ENCODE measurements around the gene CTDSPL.

Gene CTDSPL

DNA sequence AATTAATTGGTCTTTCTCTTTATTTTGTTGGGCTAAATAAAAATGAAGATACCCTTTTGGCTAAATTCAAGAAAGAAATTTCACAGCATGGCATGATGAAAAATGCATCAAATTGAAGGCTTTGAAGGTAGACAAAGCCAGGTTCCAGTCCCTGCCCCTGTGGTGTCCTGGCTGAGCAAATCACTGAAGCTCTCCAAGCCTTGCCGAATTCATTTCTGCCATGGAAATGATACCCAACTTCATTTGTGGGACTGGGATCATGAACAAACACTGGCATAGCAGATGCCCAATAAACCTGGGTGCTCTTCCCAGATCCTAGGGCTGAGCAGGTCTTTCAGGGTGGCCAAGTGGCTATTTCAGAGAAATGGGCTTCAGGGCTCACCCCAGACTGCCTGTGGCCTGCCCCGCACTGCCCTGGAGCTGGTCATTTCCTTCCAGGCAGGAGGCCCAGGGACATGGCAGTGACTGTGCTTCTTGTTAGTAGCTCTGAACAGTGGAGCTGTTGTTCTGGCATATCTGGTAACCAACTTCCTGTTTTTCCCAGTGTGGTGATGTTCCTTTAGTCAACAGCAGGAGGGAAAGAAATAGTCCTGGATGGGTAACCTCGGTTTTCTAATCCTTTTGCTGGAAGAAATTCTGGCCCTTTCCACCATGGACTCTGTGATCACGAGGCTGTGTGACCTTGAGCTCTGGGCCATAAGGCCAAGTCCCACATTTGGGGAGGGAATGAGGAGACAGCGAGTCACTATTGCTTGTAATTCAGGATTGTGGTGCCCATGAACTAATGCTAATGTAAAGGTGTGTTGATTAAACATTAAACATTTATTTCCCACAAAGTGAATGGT is 47.6 kb downstream of the CTDSPL start:
- no peak for DNase-seq (ENCODE audit: low read depth)
- H3K4me3 ChIP-seq (ENCODE audit: low read depth, low read length) = no peak overlapping the region
- TF ChIP-seq, protein P1, sequence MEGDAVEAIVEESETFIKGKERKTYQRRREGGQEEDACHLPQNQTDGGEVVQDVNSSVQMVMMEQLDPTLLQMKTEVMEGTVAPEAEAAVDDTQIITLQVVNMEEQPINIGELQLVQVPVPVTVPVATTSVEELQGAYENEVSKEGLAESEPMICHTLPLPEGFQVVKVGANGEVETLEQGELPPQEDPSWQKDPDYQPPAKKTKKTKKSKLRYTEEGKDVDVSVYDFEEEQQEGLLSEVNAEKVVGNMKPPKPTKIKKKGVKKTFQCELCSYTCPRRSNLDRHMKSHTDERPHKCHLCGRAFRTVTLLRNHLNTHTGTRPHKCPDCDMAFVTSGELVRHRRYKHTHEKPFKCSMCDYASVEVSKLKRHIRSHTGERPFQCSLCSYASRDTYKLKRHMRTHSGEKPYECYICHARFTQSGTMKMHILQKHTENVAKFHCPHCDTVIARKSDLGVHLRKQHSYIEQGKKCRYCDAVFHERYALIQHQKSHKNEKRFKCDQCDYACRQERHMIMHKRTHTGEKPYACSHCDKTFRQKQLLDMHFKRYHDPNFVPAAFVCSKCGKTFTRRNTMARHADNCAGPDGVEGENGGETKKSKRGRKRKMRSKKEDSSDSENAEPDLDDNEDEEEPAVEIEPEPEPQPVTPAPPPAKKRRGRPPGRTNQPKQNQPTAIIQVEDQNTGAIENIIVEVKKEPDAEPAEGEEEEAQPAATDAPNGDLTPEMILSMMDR (IDR thresholded peaks at IDR 0.05; ENCODE audit: insufficient read depth, low read depth, low read length, missing control alignments) = no peak

DNA sequence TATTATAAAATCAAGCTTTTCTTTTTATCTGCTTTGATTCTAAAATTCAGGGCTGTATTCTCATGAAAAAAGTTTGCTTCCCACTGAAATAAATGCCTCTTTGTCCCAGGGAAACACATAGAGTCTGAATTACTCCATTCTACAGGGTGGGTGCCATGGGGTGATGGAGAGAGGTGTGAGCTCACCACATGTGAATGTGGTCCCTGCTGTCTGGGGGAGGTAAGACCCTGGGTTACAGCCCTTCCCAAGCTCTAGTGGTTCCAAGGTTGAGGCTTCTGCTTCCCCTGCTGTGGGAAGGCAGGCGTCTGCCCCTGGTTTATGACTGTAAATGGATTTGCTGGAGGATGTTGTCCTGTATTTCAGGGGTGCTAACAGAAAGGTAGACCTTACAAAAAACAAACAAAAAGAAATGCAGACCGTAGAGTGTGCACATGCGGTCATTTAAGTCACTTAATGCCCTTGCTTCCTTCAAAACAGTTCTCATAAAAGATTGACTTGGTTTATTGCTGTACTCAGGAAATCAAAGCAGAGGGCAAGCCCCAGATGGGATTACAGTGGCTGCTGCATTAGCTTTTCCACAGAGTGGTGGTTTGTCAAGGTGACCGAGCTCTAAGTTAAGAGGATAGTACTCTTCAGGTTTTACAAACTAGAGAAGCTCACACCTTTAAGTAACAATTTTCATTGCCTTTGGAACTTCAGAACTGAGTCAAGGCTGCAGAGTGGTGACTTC is 49.2 kb downstream of the CTDSPL start:
- H3K4me3 ChIP-seq (ENCODE audit: low read depth, low read length) = no peak overlapping the region
- TF ChIP-seq, protein P1 (IDR thresholded peaks at IDR 0.05; ENCODE audit: insufficient read depth, low read depth, low read length, missing control alignments) = no peak
- DNase-seq (ENCODE audit: low read depth) = no peak

DNA sequence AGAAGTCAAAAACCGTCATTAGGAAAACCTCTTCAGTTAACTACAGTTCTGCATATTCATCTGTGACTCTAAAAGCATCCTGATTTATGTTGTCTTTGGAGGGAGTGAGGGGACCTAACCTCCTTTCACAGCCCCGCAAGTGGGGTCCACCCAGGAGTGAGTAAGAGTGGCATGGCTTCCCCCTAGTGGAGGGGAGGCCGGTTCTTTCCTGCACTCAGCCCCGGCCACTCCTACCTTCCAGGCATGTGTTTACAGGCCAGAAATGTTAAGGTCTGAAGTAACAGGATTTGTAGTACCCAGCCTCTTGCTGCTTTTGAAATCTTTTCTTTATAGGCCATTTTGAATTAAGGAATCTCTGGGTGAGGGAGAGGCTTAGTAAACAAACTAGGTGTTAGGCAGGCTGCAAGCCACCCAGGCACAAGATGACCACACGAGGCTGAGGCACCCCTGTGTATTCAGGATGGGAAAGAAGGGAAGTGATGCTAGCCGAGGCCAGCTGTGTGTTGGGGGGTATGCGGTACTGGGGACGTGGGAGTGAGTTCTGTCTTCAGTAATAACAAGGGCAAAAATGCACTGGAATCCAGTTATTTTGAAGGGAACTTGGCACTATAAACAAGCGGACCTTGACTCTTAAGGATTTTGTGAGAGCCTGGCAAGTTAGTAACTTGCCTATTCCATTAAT is 50.5 kb downstream of the CTDSPL start:
- H3K4me3 ChIP-seq (ENCODE audit: low read depth, low read length) = no peak overlapping the region
- no peak for DNase-seq (ENCODE audit: low read depth)
- TF ChIP-seq, protein P1 (IDR thresholded peaks at IDR 0.05; ENCODE audit: insufficient read depth, low read depth, low read length, missing control alignments) = no peak

DNA sequence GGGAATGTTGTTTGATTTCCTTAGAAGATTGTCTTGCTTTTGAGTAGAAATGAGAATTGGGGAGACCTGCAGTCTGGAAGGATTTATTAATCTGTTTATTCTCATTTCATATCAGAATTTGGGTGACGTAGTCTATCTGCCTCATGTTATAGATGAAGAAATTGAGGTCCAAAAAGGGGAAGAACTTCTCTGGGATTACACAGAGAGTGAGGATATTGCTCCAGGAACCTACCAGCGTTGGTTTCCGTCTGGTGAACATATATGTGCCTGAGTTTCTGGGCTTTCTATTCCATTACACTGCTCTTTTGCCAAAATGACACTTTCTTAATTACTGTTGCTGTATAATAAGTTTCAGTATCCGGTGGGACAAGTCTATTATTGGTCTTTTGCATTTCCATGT is 51.8 kb downstream of the CTDSPL start:
- DNase-seq (ENCODE audit: low read depth) = no peak
- H3K4me3 ChIP-seq (ENCODE audit: low read depth, low read length) = no peak overlapping the region
- TF ChIP-seq, protein P1 (IDR thresholded peaks at IDR 0.05; ENCODE audit: insufficient read depth, low read depth, low read length, missing control alignments) = no peak

DNA sequence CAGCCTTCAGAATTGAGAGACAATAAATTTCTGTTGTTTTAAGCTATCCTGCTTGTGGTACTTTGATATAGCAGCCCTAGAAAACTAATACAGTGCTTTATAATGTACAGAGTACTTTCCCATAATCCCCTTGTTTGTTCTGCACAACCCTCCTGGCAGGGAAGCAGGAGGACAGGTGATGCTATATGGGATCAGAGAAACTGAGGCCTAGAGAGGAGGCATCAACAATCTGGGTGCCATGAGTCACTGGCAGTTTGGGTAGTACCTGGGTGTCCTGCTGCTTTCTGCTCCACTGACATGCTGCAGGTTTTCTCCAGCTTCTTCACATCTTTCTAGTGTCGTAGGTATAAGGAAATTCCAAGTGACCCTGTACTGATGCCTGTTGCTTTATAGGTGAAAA is 55.0 kb downstream of the CTDSPL start:
- no peak overlapping the region for H3K4me3 ChIP-seq (ENCODE audit: low read depth, low read length)
- TF ChIP-seq, protein P1 (IDR thresholded peaks at IDR 0.05; ENCODE audit: insufficient read depth, low read depth, low read length, missing control alignments) = no peak
- DNase-seq (ENCODE audit: low read depth) = no peak

DNA sequence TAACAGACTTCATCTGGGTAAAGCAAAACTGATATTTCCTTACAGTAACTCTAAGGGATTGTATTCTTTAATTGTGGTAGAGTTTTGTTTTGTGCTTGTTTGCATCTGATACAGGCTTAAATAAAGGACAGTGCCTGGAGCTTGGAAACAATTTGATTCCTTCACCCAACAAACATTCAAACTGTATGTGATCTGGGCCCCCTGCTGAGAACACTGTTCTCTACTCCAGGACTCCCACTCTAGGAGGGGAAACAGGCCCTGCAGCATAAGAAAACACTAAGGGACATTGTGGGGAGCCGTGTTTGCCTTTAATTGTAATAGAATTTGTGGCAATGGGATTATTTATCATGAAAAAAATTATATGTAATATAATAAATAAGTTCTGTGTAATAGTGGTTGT is 56.9 kb downstream of the CTDSPL start:
- TF ChIP-seq, protein P1 (IDR thresholded peaks at IDR 0.05; ENCODE audit: insufficient read depth, low read depth, low read length, missing control alignments) = no peak
- no peak overlapping the region for H3K4me3 ChIP-seq (ENCODE audit: low read depth, low read length)
- DNase-seq (ENCODE audit: low read depth) = no peak
